ENCODE results near the gene RPRD1B.
A peak's percentile ranks its signal among the peaks of the same experiment; 100 is the strongest.

RPRD1B gene, protein sequence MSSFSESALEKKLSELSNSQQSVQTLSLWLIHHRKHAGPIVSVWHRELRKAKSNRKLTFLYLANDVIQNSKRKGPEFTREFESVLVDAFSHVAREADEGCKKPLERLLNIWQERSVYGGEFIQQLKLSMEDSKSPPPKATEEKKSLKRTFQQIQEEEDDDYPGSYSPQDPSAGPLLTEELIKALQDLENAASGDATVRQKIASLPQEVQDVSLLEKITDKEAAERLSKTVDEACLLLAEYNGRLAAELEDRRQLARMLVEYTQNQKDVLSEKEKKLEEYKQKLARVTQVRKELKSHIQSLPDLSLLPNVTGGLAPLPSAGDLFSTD

DNA sequence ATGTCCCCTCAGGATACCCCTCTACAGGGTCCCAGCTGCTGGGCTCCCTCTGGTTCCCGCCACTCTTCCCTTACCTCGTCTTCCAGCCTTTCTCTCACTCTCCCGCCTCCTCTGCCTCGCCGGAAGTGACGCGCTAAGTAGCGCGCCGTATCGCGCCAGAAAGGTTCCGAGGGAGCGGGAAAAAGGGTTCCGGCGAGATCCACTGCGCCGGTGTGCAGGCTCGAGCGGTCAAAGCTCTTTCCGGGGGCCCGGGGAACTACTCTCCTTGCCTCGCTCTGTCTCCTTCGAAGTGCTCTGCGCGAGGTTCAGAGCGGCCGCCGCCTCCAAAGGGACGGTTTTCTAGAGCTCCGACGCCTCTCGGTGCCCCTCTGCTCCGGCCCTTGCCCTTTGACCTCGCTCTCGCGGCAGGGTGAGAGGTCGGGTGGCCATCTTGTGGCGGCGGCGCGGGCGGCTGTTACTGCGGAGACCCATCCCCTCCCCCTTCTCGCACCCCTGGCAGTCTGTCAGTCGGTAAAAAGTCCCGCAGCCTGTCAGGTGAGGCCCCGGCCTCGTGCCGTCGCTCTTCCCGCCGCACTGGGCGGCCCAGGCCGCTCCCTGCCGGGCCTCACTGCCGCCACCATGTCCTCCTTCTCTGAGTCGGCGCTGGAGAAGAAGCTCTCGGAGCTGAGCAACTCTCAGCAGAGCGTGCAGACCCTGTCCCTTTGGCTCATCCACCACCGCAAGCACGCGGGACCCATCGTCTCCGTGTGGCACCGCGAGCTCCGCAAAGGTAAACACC lies at the start of gene RPRD1B, which contains the start of gene TTI1:
RPRD1B (plus strand) TSS at position 417 of the 778 bp plus-strand sequence; CDS start at position 619, 202 bp downstream.
TTI1 (minus strand) TSS at position 127 of the 778 bp plus-strand sequence. CDS start 19,640 bp downstream, outside the sequence.
- DNase-seq: peak; percentile 65

DNA sequence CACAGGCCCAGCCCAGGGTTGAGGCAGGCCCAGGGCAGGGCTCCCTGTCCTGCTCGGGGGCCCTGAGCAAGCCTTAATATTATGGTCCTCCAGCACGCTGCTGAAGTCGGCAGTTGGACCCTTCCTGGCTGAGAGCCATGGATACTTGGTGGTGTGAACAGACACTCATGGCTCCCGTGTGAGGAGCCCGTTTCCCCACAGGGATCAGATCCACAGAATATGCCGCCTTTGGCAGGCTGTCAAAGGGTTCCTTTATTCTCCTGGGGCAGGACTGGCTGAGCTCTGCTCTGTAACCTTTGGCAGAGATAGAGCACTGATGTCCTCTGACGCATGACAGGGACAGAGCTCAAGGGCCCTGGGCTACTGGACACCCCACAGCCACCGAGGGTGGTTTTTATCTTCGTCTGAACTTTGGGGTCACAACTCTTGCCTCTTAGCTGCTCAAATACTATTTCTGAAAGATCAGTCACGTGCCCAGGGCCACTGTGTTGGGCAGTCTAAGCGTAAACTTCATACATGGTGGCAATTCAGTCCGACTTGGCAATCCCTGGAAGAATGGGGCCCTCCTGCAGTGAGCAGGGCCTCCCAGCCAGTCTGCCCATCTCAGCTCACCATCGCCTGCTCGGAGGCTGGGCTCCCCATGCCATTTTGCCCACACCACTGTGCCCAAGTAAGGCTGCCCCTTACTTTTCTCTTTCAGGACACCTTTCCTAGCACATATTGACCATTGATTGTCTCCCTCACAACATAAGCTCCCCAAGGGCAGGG lies 49.3 kb upstream of the RPRD1B start:
- DNase-seq: no peak

DNA sequence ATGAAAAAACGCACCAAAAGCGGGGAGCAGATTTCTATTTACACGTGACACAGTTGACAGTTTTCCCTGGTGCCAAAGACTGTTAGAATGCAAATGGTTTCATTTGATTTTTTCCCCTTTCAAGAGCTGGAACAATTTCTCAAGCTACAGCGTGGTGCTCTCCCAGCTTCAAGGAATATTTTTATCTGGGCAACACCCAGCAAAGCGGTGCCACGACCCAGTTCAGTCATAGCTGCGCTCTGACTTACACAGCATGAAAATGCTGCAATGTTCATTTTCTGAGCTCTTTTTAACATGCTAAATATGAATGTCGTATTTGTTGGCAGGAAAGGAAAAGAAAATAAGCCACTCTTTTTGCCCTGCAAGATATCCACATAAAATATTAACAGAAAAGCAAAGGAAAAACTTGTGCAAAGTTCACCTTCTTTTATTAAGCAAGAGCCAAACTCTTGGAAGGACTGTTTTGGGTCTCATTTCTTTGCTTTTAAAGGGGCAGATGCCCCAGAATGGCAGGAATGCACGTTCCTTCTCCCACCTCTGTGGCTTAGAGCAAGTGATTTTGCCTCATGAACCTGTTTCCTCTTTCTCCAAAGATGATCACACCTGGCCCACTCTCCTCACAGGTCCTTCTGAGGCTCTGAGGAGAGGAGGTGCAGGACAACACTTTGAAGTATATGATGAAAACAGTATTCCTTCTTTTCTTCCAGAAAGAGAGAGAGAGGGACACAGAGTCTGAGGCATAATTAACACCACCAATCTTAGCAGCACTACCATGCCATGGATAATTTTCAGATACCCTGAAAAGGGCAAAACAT lies 47.3 kb upstream of the RPRD1B start:
- no peak for DNase-seq

DNA sequence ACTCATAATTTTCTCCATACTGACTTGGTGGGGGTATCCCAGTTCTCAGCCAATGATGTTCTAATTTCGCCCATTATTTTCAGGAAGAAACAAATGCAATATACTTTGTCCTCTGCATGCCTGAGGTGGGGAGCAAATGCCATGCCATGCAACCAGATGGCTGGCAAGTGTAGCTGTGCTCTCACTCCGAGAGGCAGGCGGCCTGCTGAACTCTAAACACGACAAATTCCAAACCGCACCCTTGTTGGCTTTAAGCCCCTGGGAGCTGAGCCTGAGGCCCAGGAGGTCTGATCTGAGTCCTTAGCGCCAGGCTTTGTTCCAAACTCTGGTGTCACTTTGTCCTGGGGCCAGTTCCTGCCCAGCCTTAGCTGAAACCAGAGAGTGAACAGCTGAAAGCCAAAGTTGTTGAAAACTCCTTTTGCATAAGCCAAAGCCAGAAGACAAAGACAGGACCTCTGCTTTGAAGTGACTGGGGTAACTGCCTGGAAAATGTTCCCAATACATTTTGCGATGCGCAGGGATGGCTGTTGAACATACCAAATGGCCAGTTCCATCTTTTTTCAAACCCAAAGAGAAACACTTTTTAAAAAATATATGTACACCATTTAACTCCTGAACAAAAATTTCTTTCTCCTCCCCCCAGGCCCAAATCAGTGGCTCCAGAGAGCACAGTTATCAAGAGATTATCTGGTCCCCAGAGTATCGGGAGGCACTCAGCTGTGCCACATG lies 46.5 kb upstream of the RPRD1B start:
- no peak for DNase-seq

DNA sequence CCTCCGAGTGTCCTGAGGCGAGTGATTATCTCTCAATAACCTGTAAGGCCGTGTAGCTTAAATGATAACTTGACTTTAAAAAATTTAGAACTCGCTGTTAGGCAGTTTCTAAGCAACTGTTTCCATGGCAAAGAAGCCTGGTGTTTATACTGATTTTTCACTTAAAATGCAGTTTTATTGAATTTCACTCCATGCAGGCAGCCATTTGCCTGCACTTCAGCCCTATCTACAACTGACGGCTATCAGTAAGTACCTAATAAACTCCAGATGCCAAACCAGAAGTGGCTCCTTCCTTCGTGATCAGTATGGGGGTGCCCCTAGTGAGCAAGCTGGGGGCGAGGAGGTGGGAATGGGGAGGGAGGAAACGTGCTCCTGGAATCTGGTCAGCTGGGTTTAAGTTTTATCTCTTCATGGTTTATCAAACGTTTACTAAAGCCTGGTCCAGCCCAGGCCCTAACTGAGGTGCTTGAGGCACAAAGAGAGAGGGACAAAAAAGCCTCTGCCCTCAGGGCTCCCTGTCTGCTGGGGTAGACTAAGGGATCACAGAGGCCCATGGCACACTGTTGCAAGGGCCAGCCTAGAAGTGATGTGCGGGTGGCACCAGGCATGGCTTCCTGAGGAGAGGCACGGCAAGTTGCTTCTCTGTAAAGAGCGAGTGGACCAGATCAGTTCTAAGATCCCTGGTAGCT lies 45.8 kb upstream of the RPRD1B start:
- no peak for DNase-seq

DNA sequence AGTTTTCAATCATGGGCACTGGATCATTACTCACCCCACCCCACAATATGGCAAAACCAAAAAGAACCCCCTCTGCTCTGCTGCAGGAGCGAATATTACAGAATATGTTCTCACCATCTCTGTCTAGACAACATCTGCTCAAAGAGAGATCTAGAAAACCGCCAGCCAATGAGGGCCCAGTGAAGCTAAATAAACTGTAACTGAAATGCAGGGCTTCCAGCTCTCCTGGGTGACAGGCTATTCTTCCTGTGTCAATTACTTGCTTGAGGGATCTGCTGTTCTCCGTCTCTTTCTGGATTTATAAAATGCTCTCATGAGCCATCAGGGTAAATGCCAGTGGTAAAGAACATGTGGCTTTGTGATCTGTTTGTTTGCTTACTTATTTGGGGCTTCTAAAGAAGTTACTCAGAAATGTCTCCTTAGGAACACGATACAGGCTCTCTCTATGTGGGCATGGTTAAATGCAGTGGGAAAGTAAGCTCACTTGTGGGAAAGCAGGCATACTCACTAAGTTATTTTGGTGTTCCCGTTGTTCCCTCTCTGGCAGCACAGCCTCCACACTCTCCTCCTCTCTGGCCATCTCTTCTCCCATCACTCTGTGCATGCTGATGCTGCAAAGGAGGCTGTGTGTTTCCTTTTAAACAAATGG lies 45.1 kb upstream of the RPRD1B start:
- no peak for DNase-seq

DNA sequence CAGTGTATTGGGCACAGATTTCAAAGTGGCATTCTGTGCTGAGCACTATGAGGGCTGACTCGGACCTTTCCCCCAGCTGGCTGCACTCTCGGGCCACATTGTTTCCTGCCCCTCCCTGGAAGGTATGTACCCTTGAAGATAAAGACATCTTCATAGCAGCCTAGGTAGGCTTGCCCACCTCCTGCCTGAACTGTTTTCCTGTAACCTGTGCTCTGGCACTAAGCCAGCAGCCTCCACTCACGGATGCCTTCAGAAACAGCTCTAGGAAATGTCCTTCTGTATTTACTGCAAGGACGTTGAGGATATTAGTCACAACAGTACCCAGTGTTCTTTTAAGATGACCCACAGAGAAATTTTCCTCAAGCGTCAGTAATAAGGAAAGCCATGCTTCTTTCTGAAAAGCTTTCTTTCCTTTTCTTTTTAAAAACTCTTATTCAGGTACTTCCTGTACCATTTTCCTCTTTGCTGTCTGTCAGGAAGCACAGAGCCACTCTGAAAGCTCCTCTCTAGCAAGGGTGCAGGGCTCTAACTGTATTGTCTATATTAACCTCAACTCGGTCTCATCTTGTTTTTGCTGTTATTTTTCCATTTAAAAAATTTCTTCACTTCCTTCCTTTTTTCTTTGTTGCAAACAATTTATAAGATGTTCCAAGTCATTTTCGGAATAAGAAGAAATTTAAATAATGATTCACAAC lies 43.8 kb upstream of the RPRD1B start:
- no peak for DNase-seq

DNA sequence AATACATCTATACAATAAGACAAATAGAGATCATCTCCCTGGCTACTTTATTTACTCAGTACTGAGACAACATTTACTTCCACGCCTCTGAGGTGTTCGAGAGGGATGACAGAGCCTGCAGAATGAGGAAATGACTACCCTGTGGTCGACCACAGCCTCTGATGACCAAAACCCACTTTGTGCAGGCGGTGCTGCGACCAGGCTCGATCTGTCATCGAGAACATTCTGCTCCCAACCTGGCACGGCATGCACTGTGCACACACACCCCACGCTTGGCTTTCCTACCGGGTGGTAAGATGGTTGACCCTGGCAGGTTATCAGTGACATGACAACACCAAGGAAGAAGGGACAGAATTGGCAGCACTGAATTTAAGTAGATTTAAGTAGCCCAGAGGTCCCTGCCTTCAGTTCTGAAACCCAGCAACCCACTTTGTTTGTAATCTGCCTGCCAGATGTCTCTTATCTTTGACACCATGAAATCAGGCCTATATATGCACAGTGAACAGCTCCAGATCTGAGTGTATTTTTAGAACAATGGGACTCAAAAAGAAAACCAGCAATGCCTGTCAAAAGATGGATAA lies 42.9 kb upstream of the RPRD1B start:
- no peak for DNase-seq

DNA sequence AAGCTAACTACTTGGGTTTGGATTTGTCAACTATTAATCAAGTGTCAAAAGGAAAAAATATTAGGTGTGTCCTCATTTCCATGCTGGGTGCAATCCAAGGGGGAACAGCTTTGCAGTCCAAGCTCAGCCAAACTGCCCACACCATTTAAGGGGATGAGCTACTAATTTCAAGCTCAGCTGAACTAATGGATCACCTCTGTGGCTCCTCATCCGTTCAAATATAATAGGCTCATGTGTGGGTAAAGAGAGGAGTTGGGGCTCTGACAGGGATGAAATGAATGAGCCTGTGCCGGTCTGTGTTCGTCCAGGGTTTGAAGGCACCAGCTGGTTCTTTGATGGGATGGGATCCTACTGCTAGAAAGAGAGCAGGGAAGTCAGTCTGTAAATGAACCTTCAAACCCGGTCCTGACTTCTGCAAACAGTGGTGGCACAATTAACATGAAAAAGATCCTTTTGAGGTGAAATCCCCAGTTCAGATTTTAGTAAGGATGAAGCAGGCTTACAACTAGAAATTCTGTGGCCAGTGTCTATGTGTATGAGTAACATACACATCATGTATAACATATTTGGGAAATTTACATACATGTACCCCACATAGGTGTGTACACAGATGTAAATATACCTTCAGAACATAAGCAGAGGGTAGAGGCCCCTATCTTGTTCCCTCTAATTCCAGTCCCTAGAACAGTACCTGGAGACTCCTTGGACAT lies 42.2 kb upstream of the RPRD1B start:
- no peak for DNase-seq

DNA sequence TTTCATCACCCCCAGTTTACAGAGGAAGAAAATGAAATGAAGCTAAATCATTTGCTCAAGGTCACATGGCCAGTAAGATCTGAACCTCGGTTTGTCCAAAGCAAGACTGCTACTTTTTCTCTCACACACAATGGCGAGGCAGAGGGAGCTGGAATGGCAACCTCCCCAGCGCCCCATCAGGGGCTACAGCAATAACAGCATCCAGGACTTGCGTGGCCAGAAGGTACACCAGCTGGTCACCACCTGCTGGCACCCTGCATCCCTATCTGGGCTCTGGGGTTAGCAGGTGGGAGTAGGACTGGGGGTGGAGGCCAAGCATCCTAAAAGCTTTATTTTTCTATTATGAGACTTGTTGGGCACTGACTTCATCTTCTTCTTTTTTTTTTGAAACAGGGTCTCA lies 41.6 kb upstream of the RPRD1B start:
- DNase-seq: no peak

DNA sequence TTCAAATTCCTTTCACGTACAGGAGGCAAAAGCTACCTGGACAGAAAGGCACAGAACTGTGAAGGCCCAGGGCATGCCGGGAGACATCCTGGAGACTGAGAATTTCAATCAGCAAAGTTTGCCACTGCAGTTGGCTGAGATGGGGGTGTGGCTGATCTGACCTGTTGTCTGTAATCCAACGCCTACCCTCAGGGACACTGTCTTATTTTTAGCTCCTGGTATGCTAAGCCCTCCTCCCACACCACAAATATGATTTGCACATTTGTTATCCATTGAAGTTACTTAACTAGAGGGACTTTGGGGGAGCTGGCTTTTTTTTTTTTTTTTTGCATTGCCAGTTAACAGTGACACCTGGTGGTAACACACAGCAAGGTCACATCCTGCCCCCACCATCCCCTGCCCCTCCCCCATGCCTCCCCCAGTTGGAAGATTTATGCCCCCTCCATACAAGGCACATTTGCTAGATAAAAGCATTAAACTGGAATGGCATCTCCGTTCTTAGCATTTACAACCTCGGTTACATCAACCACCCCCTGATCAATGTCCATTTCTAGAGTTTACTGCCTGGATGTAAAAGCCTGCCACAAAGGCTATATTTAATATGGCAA lies 40.6 kb upstream of the RPRD1B start:
- no peak for DNase-seq

DNA sequence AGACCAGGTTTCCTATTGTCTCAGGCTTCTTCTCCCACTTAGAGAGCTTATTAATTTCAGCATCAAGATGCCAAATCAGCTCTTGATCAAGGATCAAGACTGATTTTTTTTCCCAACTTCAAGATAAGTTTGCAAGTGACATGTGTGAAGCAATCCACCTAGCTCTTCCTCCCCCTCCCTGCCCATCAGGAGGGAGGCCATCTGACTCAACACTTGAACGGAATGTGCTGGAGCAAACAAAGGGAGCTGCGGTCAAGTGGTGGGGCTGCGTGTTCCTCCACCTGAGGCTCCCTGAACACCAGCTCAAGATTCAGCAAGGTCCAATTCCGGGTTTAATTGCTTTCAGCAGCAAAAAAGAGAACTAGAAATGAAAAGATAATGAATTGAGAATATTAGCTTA lies 39.0 kb upstream of the RPRD1B start:
- DNase-seq: no peak

DNA sequence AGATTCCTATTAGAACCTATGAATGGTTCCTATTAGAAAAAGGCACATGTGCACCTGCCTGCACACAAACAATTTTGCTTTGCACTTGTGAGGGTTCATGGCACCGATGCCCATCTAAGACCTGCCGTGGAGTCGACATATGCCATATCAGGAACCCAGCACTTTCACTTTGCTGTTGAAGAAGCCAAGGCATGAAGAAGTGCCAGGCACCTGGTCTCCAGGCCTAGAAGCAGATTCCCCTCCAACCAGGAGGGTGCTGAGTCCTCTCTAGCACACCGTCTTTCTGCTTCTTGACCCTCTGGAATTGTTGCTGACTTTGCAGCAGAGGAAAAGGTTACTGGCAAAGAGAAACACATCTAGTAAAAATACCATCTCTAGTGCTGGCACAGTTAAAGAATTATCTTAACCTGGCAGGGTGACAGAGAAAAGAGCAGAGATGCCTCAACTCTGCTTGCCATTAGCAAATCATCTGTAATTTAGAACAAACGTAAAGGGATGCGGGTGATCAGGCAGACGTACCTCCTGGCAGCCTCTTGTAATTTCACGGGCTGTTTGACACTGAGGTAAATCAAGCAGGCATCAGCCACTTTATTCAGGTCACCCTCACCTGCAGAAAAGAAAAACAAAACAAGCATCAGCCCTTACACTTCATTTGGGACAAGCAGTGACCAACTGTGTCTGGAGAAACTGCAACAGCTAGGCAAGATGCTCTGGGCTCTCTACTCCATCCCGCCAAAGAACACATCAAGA lies 37.5 kb upstream of the RPRD1B start:
- no peak for DNase-seq

DNA sequence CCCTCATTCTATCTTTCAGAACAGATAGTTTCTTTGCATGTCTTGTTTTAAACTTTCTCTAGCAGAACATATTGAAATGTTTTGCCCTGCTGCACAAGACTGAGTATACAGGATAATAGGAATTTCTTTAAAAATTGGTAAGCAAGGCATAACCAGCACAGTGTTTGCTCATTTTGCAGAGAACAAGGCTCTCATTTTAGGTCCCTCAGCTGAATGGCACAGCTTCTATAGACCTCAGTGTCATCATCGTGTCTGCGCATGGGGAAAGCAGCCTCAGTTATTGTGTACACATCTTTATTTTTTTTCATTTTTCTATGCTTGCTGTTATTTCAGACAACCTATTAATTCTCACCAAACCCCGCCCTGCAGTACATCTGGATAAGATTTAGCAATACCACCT lies 36.0 kb upstream of the RPRD1B start:
- no peak for DNase-seq

DNA sequence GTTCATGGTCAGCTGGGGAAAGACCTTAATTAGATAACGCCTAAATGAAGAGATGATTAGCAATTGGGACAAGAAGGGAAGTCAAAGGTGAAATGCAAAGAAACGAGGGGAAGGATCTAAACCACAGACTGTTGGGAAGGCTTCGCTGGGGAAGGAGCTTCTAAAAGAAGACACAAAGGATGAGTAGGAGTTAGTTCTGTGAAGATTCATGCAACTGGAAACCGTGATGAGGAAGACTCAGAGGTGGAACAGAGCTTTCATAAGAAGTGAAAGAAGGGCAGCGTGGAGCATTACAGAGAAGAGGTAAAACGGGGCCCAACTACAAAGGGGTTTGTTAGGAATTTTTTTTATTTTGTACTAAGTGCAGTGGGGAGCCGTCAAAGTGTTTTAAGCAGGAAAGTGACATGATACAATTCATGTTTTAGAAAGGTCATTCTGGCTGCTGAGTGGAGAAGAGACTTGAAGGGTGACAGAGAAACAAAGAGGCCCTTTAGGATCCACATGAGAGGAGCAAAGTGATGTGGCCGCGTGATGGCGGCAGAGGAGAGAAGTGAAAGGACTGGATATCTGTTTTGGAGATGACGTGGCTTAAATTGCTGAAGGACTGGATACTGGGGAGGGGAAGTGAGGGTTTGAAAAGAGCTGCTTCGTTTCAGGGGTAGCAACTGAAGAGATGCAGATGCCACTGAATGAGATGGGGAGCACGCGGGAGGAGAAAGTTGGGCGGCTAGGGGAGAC lies 33.9 kb upstream of the RPRD1B start:
- DNase-seq: no peak

DNA sequence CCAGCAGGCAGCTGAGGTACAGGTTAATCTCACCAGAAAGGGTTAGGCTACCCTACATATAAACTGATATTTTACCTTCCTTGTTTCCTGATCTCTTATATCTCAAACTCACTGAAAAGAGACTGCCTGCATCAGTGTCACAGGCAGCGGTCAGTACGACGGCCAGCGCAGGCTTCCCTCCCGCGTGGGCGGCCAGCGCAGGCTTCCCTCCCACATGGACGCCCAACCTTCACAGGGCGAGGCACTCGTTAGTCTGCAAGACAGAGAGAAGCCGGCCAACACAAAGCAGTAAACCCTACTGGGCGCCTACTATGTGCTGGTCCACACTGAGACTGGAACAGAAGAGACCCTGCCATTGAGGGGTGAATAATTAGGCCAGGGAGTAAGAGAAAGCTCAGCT lies 33.3 kb upstream of the RPRD1B start:
- no peak for DNase-seq
